SHP77 treated with DMSO at 0.1 percent for 48 hours (cell line): ENCODE measurements around the gene LGR6.
"Not testable (repeated sequence)": the region's sequence is repeated elsewhere in the genome, so short reads cannot be mapped to it uniquely, and the experiment has no call there.

ENCODE experiments used
- DNase-seq: peaks from one replicate; lab custom pipeline; 2025; lab: John Stamatoyannopoulos, UW

Gene LGR6

GRCh38 chr1:202160377-202160940 is 33.1 kb upstream of the LGR6 start, which contains the start of gene PTPN7:
PTPN7 (minus strand) TSS chr1:202160602; CDS start chr1:202159402, 1,200 bp downstream.
- no peak for DNase-seq

GRCh38 chr1:202161151-202162046 is 32.2 kb upstream of the LGR6 start:
- DNase-seq, result no peak

GRCh38 chr1:202162047-202162417 is 31.6 kb upstream of the LGR6 start:
- no peak for DNase-seq

GRCh38 chr1:202162418-202163280 is 30.9 kb upstream of the LGR6 start:
- no peak for DNase-seq

- DNase-seq, result no peak
Measured at GRCh38 chr1:202163281-202164270, 30.0 kb upstream of the LGR6 start.

- no peak for DNase-seq
Measured at GRCh38 chr1:202164271-202165037, 29.1 kb upstream of the LGR6 start.

- no peak for DNase-seq
Measured at GRCh38 chr1:202165267-202165941, 28.2 kb upstream of the LGR6 start.

- DNase-seq, result no peak
Measured at GRCh38 chr1:202165942-202166843, 27.4 kb upstream of the LGR6 start.

GRCh38 chr1:202167054-202167453 is 26.5 kb upstream of the LGR6 start:
- not testable (repeated sequence) for DNase-seq

- no peak for DNase-seq
Measured at GRCh38 chr1:202167708-202168415, 25.7 kb upstream of the LGR6 start.

GRCh38 chr1:202168861-202169260 is 24.7 kb upstream of the LGR6 start:
- DNase-seq, result no peak

- no peak for DNase-seq
Measured at GRCh38 chr1:202170726-202171125, 22.9 kb upstream of the LGR6 start.

- DNase-seq, result no peak
Measured at GRCh38 chr1:202171292-202172014, 22.1 kb upstream of the LGR6 start.

GRCh38 chr1:202172015-202172355 is 21.6 kb upstream of the LGR6 start:
- DNase-seq, result no peak

- no peak for DNase-seq
Measured at GRCh38 chr1:202173993-202174392, 19.6 kb upstream of the LGR6 start.

GRCh38 chr1:202176949-202177927 is 16.4 kb upstream of the LGR6 start:
- no peak for DNase-seq
